Activated T-cell treated with anti-CD3 and anti-CD28 coated beads, Interleukin-2, amount 50 U/mL, for 72 hours (primary cell): Measurements from ENCODE around the gene EPB41L5. TPM values are rescaled to one million over a fixed set of nuclear protein-coding genes. Genes with fewer than 3 reads are reported as not detected.
"Not testable (repeated sequence)": the region's sequence is repeated elsewhere in the genome, so short reads cannot be mapped to it uniquely, and the experiment has no call there.

Experiments
- ATAC-seq, 2 donors: fragments of 150-1000 bp; cut with Tn5 transposase; replicated peaks in 1 of 2; 2 replicates each; pipeline ENCODE4 v1.10.0; 2021; ENCODE audit warnings: moderate library complexity in 2 of 2, mild to moderate bottlenecking in 1 of 2
- DNase-seq, 2 donors: peaks; one replicate each; pipeline ENCODE4 v3.0.0; 2021 to 2022; ENCODE audit warnings: mixed read lengths in 1 of 2
- H3K27ac Mint-ChIP-seq: one replicate; pipeline ENCODE4 v1.8.0; 2022; ENCODE audit warnings: mild to moderate bottlenecking, moderate library complexity, mixed read lengths
- H3K27me3 Mint-ChIP-seq: one replicate; pipeline ENCODE4 v1.8.0; 2022; ENCODE audit warnings: low read depth, mixed read lengths
- H3K36me3 Mint-ChIP-seq, 2 donors: one replicate each; pipeline ENCODE4 v1.8.0; 2022; ENCODE audit warnings: mixed read lengths in 2 of 2, mild to moderate bottlenecking in 1 of 2; ENCODE audit not compliant: insufficient read depth in 2 of 2
- H3K4me1 Mint-ChIP-seq: one replicate; pipeline ENCODE4 v1.8.0; 2022; ENCODE audit warnings: low read depth, mixed read lengths
- H3K4me3 Mint-ChIP-seq, 2 donors: one replicate each; pipeline ENCODE4 v1.8.0; 2022; ENCODE audit warnings: mild to moderate bottlenecking in 2 of 2, mixed read lengths in 2 of 2, moderate library complexity in 2 of 2
- H3K9me3 Mint-ChIP-seq, 2 donors: one replicate each; pipeline ENCODE4 v1.8.0; 2022; ENCODE audit warnings: mixed read lengths in 2 of 2
- total RNA-seq, 2 donors: library from RNA; stranded (reverse); gene quantifications; one replicate each; pipeline ENCODE4 v1.2.3, GENCODE V29; 2022

Gene EPB41L5
- total RNA-seq, 2 donors from 2014 or later, result 4.1 to 5.3 TPM

GRCh38 chr2:120176526-120176925 is 163.6 kb downstream of the EPB41L5 start:
- Mint-ChIP-seq H3K27ac (peak overlapping the region; percentile 99), H3K36me3 (no peaks in the 10 kb centered on the region), H3K4me1 (peaks cover 48% of the 10 kb centered on the region), H3K9me3 (no peaks in the 10 kb centered on the region), H3K27me3 (no peaks in the 10 kb centered on the region), H3K4me3 (peak overlapping the region; percentile 97 to 98)
- ATAC-seq, result peak in 1 of 2 donors; percentile 0
- no peak for DNase-seq

- Mint-ChIP-seq H3K27me3 (no peaks in the 10 kb centered on the region), H3K4me1 (peaks cover 53% of the 10 kb centered on the region), H3K27ac (peak overlapping the region; percentile 99), H3K4me3 (peak overlapping the region; percentile 97 to 98), H3K9me3 (no peaks in the 10 kb centered on the region), H3K36me3 (no peaks in the 10 kb centered on the region)
- ATAC-seq (peak; percentile 92 to 95), DNase-seq (peak; percentile 83 to 86)
These were observed 164.2 kb downstream of the EPB41L5 start for GRCh38 chr2:120177001-120177621.

GRCh38 chr2:120177973-120178372 is 165.1 kb downstream of the EPB41L5 start:
- no peaks in the 10 kb centered on the region for H3K9me3 Mint-ChIP-seq
- H3K36me3 Mint-ChIP-seq, result no peaks in the 10 kb centered on the region
- DNase-seq (no peak), ATAC-seq (no peak)
- peaks cover 57% of the 10 kb centered on the region for H3K4me1 Mint-ChIP-seq
- peak overlapping the region; percentile 97 to 98 for H3K4me3 Mint-ChIP-seq
- peak overlapping the region; percentile 96 for H3K27ac Mint-ChIP-seq
- H3K27me3 Mint-ChIP-seq, result no peaks in the 10 kb centered on the region

GRCh38 chr2:120179396-120179795 is 166.5 kb downstream of the EPB41L5 start:
- Mint-ChIP-seq H3K4me1 (peaks cover 57% of the 10 kb centered on the region), H3K4me3 (no peak overlapping the region), H3K9me3 (no peaks in the 10 kb centered on the region), H3K27me3 (no peaks in the 10 kb centered on the region), H3K36me3 (peaks cover 0 to 1% of the 10 kb centered on the region in 2 donors), H3K27ac (peak overlapping the region; percentile 71)
- no peak for ATAC-seq
- no peak for DNase-seq

- no peak overlapping the region for H3K4me3 Mint-ChIP-seq
- no peaks in the 10 kb centered on the region for H3K27me3 Mint-ChIP-seq
These were observed 167.2 kb downstream of the EPB41L5 start for GRCh38 chr2:120180066-120180465.

GRCh38 chr2:120182019-120182560 is 169.2 kb downstream of the EPB41L5 start:
- H3K27ac Mint-ChIP-seq, result peak overlapping the region; percentile 48
- DNase-seq (no peak), ATAC-seq (no peak)
- peaks cover 0 to 4% of the 10 kb centered on the region in 2 donors for H3K36me3 Mint-ChIP-seq
- H3K9me3 Mint-ChIP-seq, result no peaks in the 10 kb centered on the region
- peak overlapping the region; percentile 11 to 48 for H3K4me3 Mint-ChIP-seq
- peaks cover 36% of the 10 kb centered on the region for H3K4me1 Mint-ChIP-seq
- H3K27me3 Mint-ChIP-seq, result no peaks in the 10 kb centered on the region

More at GRCh38 chr2:120180066-120180465, 167.2 kb downstream of the EPB41L5 start:
- no peak for ATAC-seq
- H3K4me1 Mint-ChIP-seq, result peaks cover 53% of the 10 kb centered on the region
- DNase-seq, result no peak
- peaks cover 0 to 1% of the 10 kb centered on the region in 2 donors for H3K36me3 Mint-ChIP-seq
- no peak overlapping the region for H3K27ac Mint-ChIP-seq
- no peaks in the 10 kb centered on the region for H3K9me3 Mint-ChIP-seq

- H3K27me3 Mint-ChIP-seq, result no peaks in the 10 kb centered on the region
- peaks cover 12 to 15% of the 10 kb centered on the region in 2 donors for H3K9me3 Mint-ChIP-seq
- H3K4me1 Mint-ChIP-seq, result no peaks in the 10 kb centered on the region
- H3K27ac Mint-ChIP-seq, result no peak overlapping the region
- ATAC-seq (no peak), DNase-seq (no peak)
- no peak overlapping the region for H3K4me3 Mint-ChIP-seq
- peaks cover 8 to 23% of the 10 kb centered on the region in 2 donors for H3K36me3 Mint-ChIP-seq
These were observed 176.3 kb downstream of the EPB41L5 start for GRCh38 chr2:120189189-120189588.

- Mint-ChIP-seq H3K4me1 (no peaks in the 10 kb centered on the region), H3K36me3 (peaks cover 11 to 28% of the 10 kb centered on the region in 2 donors), H3K27ac (no peak overlapping the region), H3K27me3 (no peaks in the 10 kb centered on the region), H3K4me3 (no peak overlapping the region), H3K9me3 (peaks cover 14 to 18% of the 10 kb centered on the region in 2 donors)
- DNase-seq (no peak), ATAC-seq (no peak)
These were observed 179.4 kb downstream of the EPB41L5 start for GRCh38 chr2:120192280-120192679.

- no peaks in the 10 kb centered on the region for H3K4me1 Mint-ChIP-seq
- ATAC-seq (no peak), DNase-seq (no peak)
- H3K36me3 Mint-ChIP-seq, result peaks cover 17 to 30% of the 10 kb centered on the region in 2 donors
- H3K9me3 Mint-ChIP-seq, result peaks cover 16 to 20% of the 10 kb centered on the region in 2 donors
- no peak overlapping the region for H3K4me3 Mint-ChIP-seq
- H3K27ac Mint-ChIP-seq, result no peak overlapping the region
- no peaks in the 10 kb centered on the region for H3K27me3 Mint-ChIP-seq
These were observed 182.7 kb downstream of the EPB41L5 start for GRCh38 chr2:120195553-120195952.

GRCh38 chr2:120199817-120200459 is 187.1 kb downstream of the EPB41L5 start:
- DNase-seq, H3K27ac Mint-ChIP-seq: not testable (repeated sequence)

GRCh38 chr2:120203251-120204021 is 190.6 kb downstream of the EPB41L5 start:
- Mint-ChIP-seq H3K27me3 (no peaks in the 10 kb centered on the region), H3K9me3 (peaks cover 2% of the 10 kb centered on the region in 2 donors), H3K27ac (no peak overlapping the region), H3K4me3 (no peak overlapping the region), H3K36me3 (peaks cover 2% of the 10 kb centered on the region in 2 donors), H3K4me1 (no peaks in the 10 kb centered on the region)
- ATAC-seq (no peak), DNase-seq (no peak)

More at GRCh38 chr2:120199817-120200459, 187.1 kb downstream of the EPB41L5 start:
- not testable (repeated sequence) for ATAC-seq, H3K4me1 Mint-ChIP-seq, H3K9me3 Mint-ChIP-seq, H3K27me3 Mint-ChIP-seq, H3K4me3 Mint-ChIP-seq
- H3K36me3 Mint-ChIP-seq, result peaks cover 10 to 12% of the 10 kb centered on the region in 2 donors

GRCh38 chr2:120204022-120204405 is 191.1 kb downstream of the EPB41L5 start:
- H3K4me3 Mint-ChIP-seq, result no peak overlapping the region
- DNase-seq, result no peak
- no peaks in the 10 kb centered on the region for H3K27me3 Mint-ChIP-seq
- no peaks in the 10 kb centered on the region for H3K4me1 Mint-ChIP-seq
- H3K36me3 Mint-ChIP-seq, result peaks cover 0 to under 1% of the 10 kb centered on the region in 2 donors
- H3K9me3 Mint-ChIP-seq, result peaks cover 0 to under 1% of the 10 kb centered on the region in 2 donors
- no peak overlapping the region for H3K27ac Mint-ChIP-seq
- peak in 1 of 2 donors; percentile 13 for ATAC-seq

GRCh38 chr2:120204417-120204816 is 191.5 kb downstream of the EPB41L5 start:
- no peaks in the 10 kb centered on the region for H3K27me3 Mint-ChIP-seq
- peaks cover 2% of the 10 kb centered on the region for H3K4me1 Mint-ChIP-seq
- DNase-seq, result no peak
- H3K27ac Mint-ChIP-seq, result no peak overlapping the region
- H3K4me3 Mint-ChIP-seq, result no peak overlapping the region
- no peak for ATAC-seq
- no peaks in the 10 kb centered on the region for H3K36me3 Mint-ChIP-seq
- H3K9me3 Mint-ChIP-seq, result no peaks in the 10 kb centered on the region
